Mesenchymal stem cell (in vitro differentiated cells and primary cell): ENCODE results near the gene OSGIN1.
A peak's percentile ranks its signal among the peaks of the same experiment; 100 is the strongest.

Experiments used
- DNase-seq: peaks from one replicate; pipeline ENCODE4 v3.0.0-alpha.2; 2013
- H2AFZ ChIP-seq: one replicate; pipeline ENCODE4 v1.6.1; 2013; ENCODE audit warnings: low read depth, mild to moderate bottlenecking, control low read depth, inconsistent platforms, low read length, moderate library complexity
- H2AK5ac ChIP-seq: 2 replicates; pipeline ENCODE4 v1.6.1; 2013; ENCODE audit warnings: low read length, moderate library complexity, mild to moderate bottlenecking, inconsistent platforms; ENCODE audit not compliant: severe bottlenecking
- H2BK120ac ChIP-seq: one replicate; pipeline ENCODE4 v1.6.1; 2013; ENCODE audit warnings: low read depth, mild to moderate bottlenecking, inconsistent platforms, low read length, moderate library complexity
- H2BK12ac ChIP-seq, 2 experiments: one replicate each; pipeline ENCODE4 v1.6.1; 2013; ENCODE audit warnings: inconsistent platforms in 2 of 2, low read length in 2 of 2, mild to moderate bottlenecking in 2 of 2, moderate library complexity in 2 of 2, control low read depth in 1 of 2
- H2BK15ac ChIP-seq: one replicate; pipeline ENCODE4 v1.6.1; 2013; ENCODE audit warnings: mild to moderate bottlenecking, low read depth, inconsistent platforms; ENCODE audit not compliant: poor library complexity, severe bottlenecking
- H2BK5ac ChIP-seq: 2 replicates; pipeline ENCODE4 v1.6.1; 2013; ENCODE audit warnings: low read depth, mild to moderate bottlenecking, low read length, control low read depth, inconsistent platforms; ENCODE audit not compliant: poor library complexity, severe bottlenecking
- H3K14ac ChIP-seq, 2 experiments: one replicate each; pipeline ENCODE4 v1.6.1; 2013; ENCODE audit warnings: inconsistent platforms in 2 of 2, low read length in 2 of 2, control low read depth in 1 of 2, mild to moderate bottlenecking in 1 of 2, moderate library complexity in 1 of 2
- H3K18ac ChIP-seq, 2 experiments: one replicate each; pipeline ENCODE4 v1.6.1; 2013; ENCODE audit warnings: inconsistent platforms in 2 of 2, low read length in 2 of 2, control low read depth in 1 of 2, low read depth in 1 of 2, mild to moderate bottlenecking in 1 of 2
- H3K23ac ChIP-seq, 2 experiments: one replicate each; pipeline ENCODE4 v1.6.1; 2013; ENCODE audit warnings: inconsistent platforms in 2 of 2, low read length in 2 of 2, mild to moderate bottlenecking in 2 of 2, moderate library complexity in 2 of 2, control low read depth in 1 of 2
- H3K27ac ChIP-seq: 2 replicates; pipeline ENCODE4 v1.5.1; 2013; ENCODE audit warnings: mild to moderate bottlenecking, moderate library complexity, low read length, control low read depth, inconsistent platforms; ENCODE audit not compliant: poor library complexity, severe bottlenecking
- H3K27me3 ChIP-seq, 2 experiments: 2 replicates each; pipeline versions ENCODE4 v1.6.1 to v1.7.0; 2013; ENCODE audit warnings: low read length in 2 of 2, mild to moderate bottlenecking in 2 of 2, moderate library complexity in 2 of 2, control low read depth in 1 of 2, inconsistent platforms in 1 of 2; ENCODE audit not compliant: control insufficient read depth in 1 of 2, insufficient read depth in 1 of 2
- H3K36me3 ChIP-seq, 2 experiments: 2 replicates each; pipeline versions ENCODE4 v1.6.1 to v1.7.0; 2013; ENCODE audit warnings: low read length in 2 of 2, control low read depth in 1 of 2, inconsistent platforms in 1 of 2, low read depth in 1 of 2, mild to moderate bottlenecking in 1 of 2; ENCODE audit not compliant: insufficient read depth in 2 of 2, control insufficient read depth in 1 of 2
- H3K4ac ChIP-seq, 2 experiments: one replicate each; pipeline ENCODE4 v1.6.1; 2013; ENCODE audit warnings: inconsistent platforms in 2 of 2, low read length in 2 of 2, mild to moderate bottlenecking in 2 of 2, moderate library complexity in 2 of 2, control low read depth in 1 of 2, low read depth in 1 of 2
- H3K4me1 ChIP-seq: 2 replicates; pipeline ENCODE4 v1.6.1; 2013; ENCODE audit warnings: low read depth, low read length, control low read depth; ENCODE audit not compliant: control insufficient read depth, insufficient read depth
- H3K4me2 ChIP-seq: 2 replicates; pipeline ENCODE4 v1.6.1; 2013; ENCODE audit warnings: low read length, mild to moderate bottlenecking, inconsistent platforms; ENCODE audit not compliant: poor library complexity, severe bottlenecking
- H3K4me3 ChIP-seq, 2 experiments: 2 replicates each; pipeline versions ENCODE4 v1.5.1 to v1.7.0; 2013; ENCODE audit warnings: low read length in 2 of 2, mild to moderate bottlenecking in 2 of 2, control low read depth in 1 of 2, low read depth in 1 of 2; ENCODE audit not compliant: insufficient read depth in 1 of 2
- H3K79me1 ChIP-seq: replicated peaks from 2 replicates; pipeline ENCODE4 v1.6.1; 2013; ENCODE audit warnings: mild to moderate bottlenecking, control low read depth, low read length, inconsistent platforms; ENCODE audit not compliant: poor library complexity, severe bottlenecking
- H3K9ac ChIP-seq: 2 replicates; pipeline ENCODE4 v1.7.0; 2013; ENCODE audit warnings: mild to moderate bottlenecking, low read length, moderate library complexity
- H3K9me3 ChIP-seq: 2 replicates; pipeline ENCODE4 v1.7.0; 2013; ENCODE audit warnings: mild to moderate bottlenecking, low read length; ENCODE audit not compliant: control insufficient read depth
- H4K8ac ChIP-seq: one replicate; pipeline ENCODE4 v1.6.1; 2013; ENCODE audit warnings: inconsistent platforms, mild to moderate bottlenecking, low read length, moderate library complexity
- H4K91ac ChIP-seq: one replicate; pipeline ENCODE4 v1.6.1; 2013; ENCODE audit warnings: mild to moderate bottlenecking, low read length, inconsistent platforms
- WGBS: methylation state at CpG from one replicate; pipeline ENCODE4 v1.1.7; 2013; ENCODE audit warnings: mixed read lengths; 5-methylcytosine and 5-hydroxymethylcytosine counted together

The OSGIN1 gene

DNA sequence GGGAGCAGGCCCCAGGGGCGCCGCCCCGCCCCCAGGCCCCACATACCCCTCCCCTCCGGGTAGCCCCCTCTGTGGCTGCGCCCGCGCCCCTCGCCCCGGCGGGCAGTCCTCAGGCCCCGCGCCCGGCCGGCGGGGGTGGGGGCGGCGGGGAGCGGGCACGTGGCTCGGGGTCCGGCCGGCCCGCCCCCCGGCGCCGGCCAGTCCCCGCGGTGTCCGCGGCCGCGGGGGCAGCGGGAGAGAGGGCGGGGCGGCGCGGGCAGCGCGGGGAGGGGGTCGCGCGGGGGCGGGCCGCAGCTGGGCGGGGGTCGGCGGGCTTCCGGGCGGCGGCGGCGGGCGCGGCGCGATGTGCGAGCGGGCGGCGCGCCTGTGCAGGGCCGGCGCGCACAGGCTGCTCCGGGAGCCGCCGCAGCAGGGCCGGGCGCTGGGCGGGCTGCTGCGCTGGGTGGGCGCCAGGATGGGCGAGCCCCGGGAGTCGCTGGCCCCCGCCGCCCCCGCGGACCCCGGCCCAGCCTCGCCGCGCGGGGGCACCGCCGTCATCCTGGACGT lies 15.3 kb downstream of the OSGIN1 start:
- 0% methylated on average over 21 of the region's 87 CpGs for WGBS
- H2BK5ac ChIP-seq: no peak overlapping the region
- H3K23ac ChIP-seq: no peak overlapping the region
- H3K36me3 ChIP-seq: peaks cover 13 to 16% of the 10 kb centered on the region in 2 experiments
- H3K9me3 ChIP-seq: no peaks in the 10 kb centered on the region
- H2BK12ac ChIP-seq: no peak overlapping the region
- peak overlapping the region in 1 of 2 experiments; percentile 37 for H3K4me3 ChIP-seq
- no peak for DNase-seq
- H2AK5ac ChIP-seq: no peak overlapping the region
- H3K4me1 ChIP-seq: peaks cover 7% of the 10 kb centered on the region
- H4K8ac ChIP-seq: no peak overlapping the region
- no peak overlapping the region for H3K4ac ChIP-seq
- no peak overlapping the region for H2AFZ ChIP-seq
- H3K14ac ChIP-seq: no peak overlapping the region
- peak overlapping the region; percentile 52 for H3K4me2 ChIP-seq
- peaks cover 9 to 32% of the 10 kb centered on the region in 2 experiments for H3K27me3 ChIP-seq
- H4K91ac ChIP-seq: no peak overlapping the region
- H2BK15ac ChIP-seq: no peak overlapping the region
- H3K79me1 ChIP-seq: no peaks in the 10 kb centered on the region
- no peak overlapping the region for H3K27ac ChIP-seq
- no peak overlapping the region for H3K9ac ChIP-seq
- H3K18ac ChIP-seq: no peak overlapping the region
- no peak overlapping the region for H2BK120ac ChIP-seq

DNA sequence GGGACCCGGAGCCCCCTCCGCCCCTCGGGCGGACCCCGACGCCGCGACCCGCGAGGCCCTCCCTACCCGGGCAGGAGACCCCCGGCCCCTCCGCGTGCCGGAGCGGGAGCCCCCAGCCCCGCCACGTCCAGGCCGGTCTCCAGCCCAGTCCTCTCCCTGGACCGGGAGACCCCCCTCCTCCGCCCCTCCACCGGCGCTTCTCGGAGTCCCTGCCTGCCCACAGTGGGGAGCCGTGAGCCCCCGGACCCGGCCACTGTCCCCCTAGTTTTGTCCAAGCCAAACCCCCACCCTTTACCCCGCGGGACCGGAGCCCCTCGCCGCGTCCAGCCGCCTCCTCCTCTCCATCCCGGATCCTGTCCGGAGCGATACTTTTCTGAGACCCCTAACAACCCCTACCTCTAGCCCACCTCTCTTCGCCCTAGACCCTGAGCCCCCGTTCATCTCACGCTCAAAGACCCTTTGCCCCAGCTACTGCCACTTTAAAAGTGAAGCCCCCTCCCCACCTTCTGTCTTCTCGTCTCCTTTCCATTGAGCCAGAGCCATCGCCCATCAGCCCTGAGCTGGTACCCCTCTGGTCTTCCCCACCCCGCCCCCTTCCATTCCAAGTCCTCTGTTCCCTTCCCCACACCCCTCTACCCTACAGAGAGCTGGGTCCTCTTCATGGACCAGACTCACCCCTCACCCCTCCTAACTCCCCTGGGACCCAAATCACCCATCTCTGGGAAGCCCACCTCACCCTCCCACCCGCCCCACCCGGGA lies 16.0 kb downstream of the OSGIN1 start:
- H3K79me1 ChIP-seq: no peaks in the 10 kb centered on the region
- H3K4me3 ChIP-seq: no peak overlapping the region
- no peak overlapping the region for H2AK5ac ChIP-seq
- H3K27ac ChIP-seq: no peak overlapping the region
- no peak overlapping the region for H2BK120ac ChIP-seq
- H2BK15ac ChIP-seq: peak overlapping the region; percentile 15
- no peak overlapping the region for H3K9ac ChIP-seq
- peaks cover 7% of the 10 kb centered on the region for H3K4me1 ChIP-seq
- no peak overlapping the region for H3K14ac ChIP-seq
- DNase-seq: no peak
- H3K36me3 ChIP-seq: peaks cover 8 to 10% of the 10 kb centered on the region in 2 experiments
- peaks cover 9 to 34% of the 10 kb centered on the region in 2 experiments for H3K27me3 ChIP-seq
- no peak overlapping the region for H3K4ac ChIP-seq
- H2AFZ ChIP-seq: no peak overlapping the region
- no peak overlapping the region for H3K4me2 ChIP-seq
- no peak overlapping the region for H4K91ac ChIP-seq
- H3K23ac ChIP-seq: no peak overlapping the region
- no peak overlapping the region for H2BK5ac ChIP-seq
- 2% methylated on average over 36 of the region's 45 CpGs for WGBS
- H2BK12ac ChIP-seq: no peak overlapping the region
- no peaks in the 10 kb centered on the region for H3K9me3 ChIP-seq
- H4K8ac ChIP-seq: no peak overlapping the region
- no peak overlapping the region for H3K18ac ChIP-seq

DNA sequence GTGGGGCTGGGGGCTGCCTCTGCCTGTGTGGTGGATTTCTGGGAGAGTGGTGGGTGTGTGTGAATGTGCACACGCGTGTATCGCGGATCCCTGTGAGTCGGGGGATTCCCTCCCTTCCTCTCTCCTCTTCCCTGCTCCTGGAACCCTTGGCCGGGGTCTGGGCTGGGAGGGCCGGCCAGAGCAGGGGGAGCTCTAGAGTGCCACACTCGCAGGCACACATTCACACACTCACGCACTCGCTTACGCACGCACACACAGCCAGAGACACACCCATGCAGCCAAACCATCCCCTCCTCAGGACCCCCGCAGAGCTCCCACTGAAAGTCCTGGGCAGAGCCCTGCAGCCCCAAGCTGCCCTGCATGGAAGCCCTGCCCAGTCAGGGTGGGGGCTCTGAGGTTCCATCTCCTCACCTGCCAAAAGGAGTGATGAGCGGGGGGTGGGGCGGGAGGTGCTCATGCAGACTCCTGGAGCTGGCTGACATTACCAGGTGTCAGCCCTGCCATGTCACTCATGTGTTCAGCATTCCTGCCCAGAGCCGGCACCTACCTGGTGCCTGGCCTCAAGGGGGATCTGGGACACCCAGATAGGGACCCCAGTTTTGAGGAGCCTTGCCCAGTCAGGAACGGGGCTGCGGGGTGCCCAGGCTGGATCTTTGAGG lies 16.9 kb downstream of the OSGIN1 start:
- no peak overlapping the region for H2AFZ ChIP-seq
- no peak overlapping the region for H2BK5ac ChIP-seq
- H3K9ac ChIP-seq: no peak overlapping the region
- no peak overlapping the region for H2BK15ac ChIP-seq
- H3K4me1 ChIP-seq: peaks cover 7% of the 10 kb centered on the region
- H3K4ac ChIP-seq: no peak overlapping the region
- no peak overlapping the region for H2AK5ac ChIP-seq
- H3K18ac ChIP-seq: no peak overlapping the region
- no peaks in the 10 kb centered on the region for H3K9me3 ChIP-seq
- H3K79me1 ChIP-seq: no peaks in the 10 kb centered on the region
- H3K27ac ChIP-seq: no peak overlapping the region
- no peak overlapping the region for H3K14ac ChIP-seq
- no peak overlapping the region for H4K8ac ChIP-seq
- WGBS: 44% methylated on average over 14 of the region's 18 CpGs
- H3K36me3 ChIP-seq: peaks cover 8 to 9% of the 10 kb centered on the region in 2 experiments
- DNase-seq: no peak
- H3K23ac ChIP-seq: no peak overlapping the region
- no peak overlapping the region for H2BK120ac ChIP-seq
- H3K4me3 ChIP-seq: no peak overlapping the region
- no peak overlapping the region for H3K4me2 ChIP-seq
- H4K91ac ChIP-seq: no peak overlapping the region
- no peak overlapping the region for H2BK12ac ChIP-seq
- H3K27me3 ChIP-seq: peaks cover 9 to 34% of the 10 kb centered on the region in 2 experiments

DNA sequence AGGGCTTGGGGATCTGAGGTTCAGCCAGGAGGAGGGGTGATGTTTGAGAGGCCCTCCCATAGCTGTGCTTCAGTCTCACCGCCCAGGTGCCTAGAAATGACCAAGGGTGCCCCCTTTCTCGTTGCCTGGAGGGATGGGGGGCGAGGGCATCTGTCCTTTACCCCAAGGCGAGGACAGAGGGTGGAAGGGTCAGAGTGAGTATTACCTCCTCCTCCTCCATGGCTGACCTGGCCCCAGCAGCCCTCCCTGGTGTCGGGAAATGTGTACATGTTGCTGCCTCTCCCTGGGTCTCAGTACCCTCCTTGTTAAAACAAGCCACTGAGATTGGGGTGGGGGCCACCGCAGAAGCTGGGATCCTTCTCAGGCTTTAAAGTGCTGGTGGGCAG lies 17.4 kb downstream of the OSGIN1 start:
- H2BK120ac ChIP-seq: no peak overlapping the region
- H3K18ac ChIP-seq: no peak overlapping the region
- 64% methylated on average over 6 of the region's 6 CpGs for WGBS
- no peak overlapping the region for H2AK5ac ChIP-seq
- H3K4me3 ChIP-seq: no peak overlapping the region
- H3K23ac ChIP-seq: no peak overlapping the region
- H2BK15ac ChIP-seq: no peak overlapping the region
- no peak overlapping the region for H2BK12ac ChIP-seq
- no peak overlapping the region for H4K91ac ChIP-seq
- H2BK5ac ChIP-seq: no peak overlapping the region
- no peak overlapping the region for H3K4me2 ChIP-seq
- no peaks in the 10 kb centered on the region for H3K9me3 ChIP-seq
- peaks cover 7% of the 10 kb centered on the region for H3K4me1 ChIP-seq
- no peak overlapping the region for H3K4ac ChIP-seq
- no peak for DNase-seq
- no peaks in the 10 kb centered on the region for H3K79me1 ChIP-seq
- no peak overlapping the region for H3K9ac ChIP-seq
- H2AFZ ChIP-seq: no peak overlapping the region
- no peak overlapping the region for H3K27ac ChIP-seq
- H3K36me3 ChIP-seq: peaks cover 3 to 7% of the 10 kb centered on the region in 2 experiments
- peaks cover 9 to 34% of the 10 kb centered on the region in 2 experiments for H3K27me3 ChIP-seq
- H3K14ac ChIP-seq: no peak overlapping the region
- H4K8ac ChIP-seq: no peak overlapping the region
